ENCODE results near the gene DAGLA.

GRCh38 chr11:61647529-61647928 is 32.7 kb upstream of the DAGLA start:
- TF ChIP-seq CTCF (IDR thresholded peaks at IDR 0.05) (no peak), E2F1 (CRISPR knock-in tag; IDR thresholded peaks at IDR 0.05) (no peak)

Measured in WTC11 (cell line).